Measurements from ENCODE around the gene CTAG1A. TPM values are rescaled to one million over a fixed set of nuclear protein-coding genes. Genes with fewer than 3 reads are reported as not detected.

Gene CTAG1A
- total and polyA plus RNA-seq, 9 of the 15 experiments (the other 6 are each of a cell fraction or from before 2014, with no cell fraction given), result 0.32 TPM; not detected in 8

GRCh38 chrX:154541896-154542722 lies 42.8 kb upstream of the CTAG1A start (continued):
- TF ChIP-seq MYNN (IDR thresholded peaks at IDR 0.05) (peak; percentile 91), MYNN (CRISPR knock-in tag; IDR thresholded peaks at IDR 0.05) (no peak), GTF3C2 (IDR thresholded peaks at IDR 0.05; ENCODE audit: borderline replicate concordance, extremely low read depth, insufficient read length) (no peak), KDM5B (IDR thresholded peaks at IDR 0.05; ENCODE audit: insufficient replicate concordance, low read depth, low read length) (peak; percentile 25), FOXJ2 (tag; IDR thresholded peaks at IDR 0.05) (no peak), RAD21 (CRISPR knock-in tag; conservative IDR thresholded peaks at IDR 0.05 in 1 of 2, IDR thresholded peaks at IDR 0.05 in 1 of 2) (no peak), FOS (IDR thresholded peaks at IDR 0.05; ENCODE audit: extremely low read depth, insufficient read length) (peak; percentile 70), NR2C1 (IDR thresholded peaks at IDR 0.05) (no peak), NR2C1 (tag; IDR thresholded peaks at IDR 0.05) (peak; percentile 42), RBM25 (IDR thresholded peaks at IDR 0.05; ENCODE audit: low read depth, low read length, severe bottlenecking) (no peak), ZBTB7A (IDR thresholded peaks at IDR 0.05; ENCODE audit: borderline replicate concordance, control insufficient read depth, low read depth, low read length) (peak; percentile 64), MXI1 (IDR thresholded peaks at IDR 0.05; ENCODE audit: low read depth, low read length) (no peak), CEBPB (tag; IDR thresholded peaks at IDR 0.05) (no peak), TBP (optimal IDR thresholded peaks at IDR 0.05; ENCODE audit: low read depth, low read length) (no peak), ZFPM2 (CRISPR knock-in tag; IDR thresholded peaks at IDR 0.05) (no peak), TEAD4 (IDR thresholded peaks at IDR 0.05; ENCODE audit: low read length) (0 out of 2 replicates have a peak, but pooled peaks have one; percentile 8), TEAD4 (CRISPR knock-in tag; IDR thresholded peaks at IDR 0.05; ENCODE audit: borderline replicate concordance) (no peak), ZNF133 (CRISPR knock-in tag; IDR thresholded peaks at IDR 0.05) (no peak), SMAD1 (IDR thresholded peaks at IDR 0.05; ENCODE audit: low read depth, low read length, partially characterized antibody) (no peak), NFIC (IDR thresholded peaks at IDR 0.05) (peak; percentile 95), ZNF212 (CRISPR knock-in tag; IDR thresholded peaks at IDR 0.05) (no peak), CREB3L1 (IDR thresholded peaks at IDR 0.05; ENCODE audit: borderline replicate concordance, low read depth) (peak; percentile 75; the same call in 1 of the 2 replicates), HCFC1 (IDR thresholded peaks at IDR 0.05; ENCODE audit: low read depth, low read length) (no peak), FOXA3 (CRISPR knock-in tag; conservative IDR thresholded peaks at IDR 0.05 in 1 of 2, IDR thresholded peaks at IDR 0.05 in 1 of 2) (no peak), PHF20 (IDR thresholded peaks at IDR 0.05; ENCODE audit: partially characterized antibody) (no peak), GATAD2B (IDR thresholded peaks at IDR 0.05; ENCODE audit: borderline replicate concordance) (no peak)
